Fibroblast of lung (primary cell): ENCODE measurements around the gene GNAL. TPM values are rescaled to one million over a fixed set of nuclear protein-coding genes. Genes with fewer than 3 reads are reported as not detected.

Experiments
- DNase-seq, 2 donors: peaks; one replicate each; pipeline versions ENCODE4 v3.0.0 to v3.0.0-alpha.2; 2010; ENCODE audit warnings: low read depth in 2 of 2
- H2AFZ ChIP-seq: 2 replicates; pipeline ENCODE4 v1.5.1; 2012; ENCODE audit warnings: low read length, control low read depth, inconsistent platforms
- H3K27ac ChIP-seq: 2 replicates; pipeline ENCODE4 v1.5.1; 2011; ENCODE audit warnings: low read length, control low read depth; ENCODE audit not compliant: insufficient read depth
- H3K27me3 ChIP-seq: 2 replicates; pipeline ENCODE4 v1.5.1; 2011; ENCODE audit warnings: mild to moderate bottlenecking, low read length; ENCODE audit not compliant: control insufficient read depth, insufficient read depth
- H3K36me3 ChIP-seq: 2 replicates; pipeline ENCODE4 v1.5.1; 2011; ENCODE audit warnings: low read length; ENCODE audit not compliant: control insufficient read depth, insufficient read depth
- H3K4me1 ChIP-seq: 2 replicates; pipeline ENCODE4 v1.5.1; 2011; ENCODE audit warnings: low read length; ENCODE audit not compliant: control insufficient read depth, insufficient read depth; ENCODE audit errors: extremely low read depth
- H3K4me2 ChIP-seq: 2 replicates; pipeline ENCODE4 v1.5.1; 2011; ENCODE audit warnings: low read length, control low read depth; ENCODE audit not compliant: insufficient read depth; ENCODE audit errors: extremely low read depth
- H3K4me3 ChIP-seq, 4 experiments: fragments of 200-600 bp in 1 of 4; sonication (generic) in 1 of 4; replicated peaks in 1 of 4; 2 replicates each; pipeline ENCODE4 v1.5.1; 2011 to 2016; ENCODE audit warnings: low read length in 4 of 4, low read depth in 3 of 4, mild to moderate bottlenecking in 3 of 4, control low read depth in 2 of 4, inconsistent platforms in 1 of 4, mixed read lengths in 1 of 4; ENCODE audit not compliant: insufficient read depth in 1 of 4; ENCODE audit errors: control extremely low read depth in 1 of 4
- H3K79me2 ChIP-seq: 2 replicates; pipeline ENCODE4 v1.5.1; 2012; ENCODE audit warnings: mild to moderate bottlenecking, low read length, inconsistent platforms; ENCODE audit not compliant: control insufficient read depth, insufficient read depth
- H3K9ac ChIP-seq: 2 replicates; pipeline ENCODE4 v1.5.1; 2011; ENCODE audit warnings: mild to moderate bottlenecking, low read length, control low read depth; ENCODE audit not compliant: insufficient read depth
- H3K9me3 ChIP-seq: 2 replicates; pipeline ENCODE4 v1.5.1; 2012; ENCODE audit warnings: low read depth, low read length; ENCODE audit not compliant: control insufficient read depth, insufficient read depth
- H4K20me1 ChIP-seq: 2 replicates; pipeline ENCODE4 v1.5.1; 2011; ENCODE audit warnings: low read length; ENCODE audit not compliant: control insufficient read depth, insufficient read depth; ENCODE audit errors: extremely low read depth
- EZH2 ChIP-seq: IDR thresholded peaks from 2 replicates; pipeline ENCODE4 v1.5.1; 2012; ENCODE audit warnings: low read length, control low read depth, mild to moderate bottlenecking; ENCODE audit errors: missing control alignments
- polyA plus RNA-seq, 2 donors: library from polyadenylated mRNA; depleted of rRNA in 1 of 2; stranded (reverse) in 1 of 2; unstranded in 1 of 2; fragments of >200 nt; gene quantifications; 2 replicates each; pipeline ENCODE4 v1.2.1, GENCODE V29; 2011 to 2012; ENCODE audit warnings: missing spikeins in 1 of 2
- total RNA-seq: library from RNA; depleted of rRNA; stranded (reverse); fragments of >200 nt; gene quantifications from 2 replicates; pipeline ENCODE4 v1.2.1, GENCODE V29; 2014
- TF ChIP-seq, protein P1 (sequence below), 2 donors: IDR thresholded peaks in 1 of 2; conservative IDR thresholded peaks in 1 of 2; 1 replicate in 1 of 2; 2 replicates in 1 of 2; pipeline ENCODE4 v1.5.1; 2011 to 2012; ENCODE audit warnings: low read length in 2 of 2, control low read depth in 1 of 2, inconsistent platforms in 1 of 2, low read depth in 1 of 2, mild to moderate bottlenecking in 1 of 2

GNAL gene
- total and polyA plus RNA-seq, 2 donors (not counting 1 experiment from before 2014, with no cell fraction given): 0.05 to 0.50 TPM

GRCh38 chr18:11906926-11907874 lies 218.1 kb downstream of the GNAL start:
- no peaks in the 10 kb centered on the region for H3K27me3 ChIP-seq
- TF ChIP-seq, protein P1, sequence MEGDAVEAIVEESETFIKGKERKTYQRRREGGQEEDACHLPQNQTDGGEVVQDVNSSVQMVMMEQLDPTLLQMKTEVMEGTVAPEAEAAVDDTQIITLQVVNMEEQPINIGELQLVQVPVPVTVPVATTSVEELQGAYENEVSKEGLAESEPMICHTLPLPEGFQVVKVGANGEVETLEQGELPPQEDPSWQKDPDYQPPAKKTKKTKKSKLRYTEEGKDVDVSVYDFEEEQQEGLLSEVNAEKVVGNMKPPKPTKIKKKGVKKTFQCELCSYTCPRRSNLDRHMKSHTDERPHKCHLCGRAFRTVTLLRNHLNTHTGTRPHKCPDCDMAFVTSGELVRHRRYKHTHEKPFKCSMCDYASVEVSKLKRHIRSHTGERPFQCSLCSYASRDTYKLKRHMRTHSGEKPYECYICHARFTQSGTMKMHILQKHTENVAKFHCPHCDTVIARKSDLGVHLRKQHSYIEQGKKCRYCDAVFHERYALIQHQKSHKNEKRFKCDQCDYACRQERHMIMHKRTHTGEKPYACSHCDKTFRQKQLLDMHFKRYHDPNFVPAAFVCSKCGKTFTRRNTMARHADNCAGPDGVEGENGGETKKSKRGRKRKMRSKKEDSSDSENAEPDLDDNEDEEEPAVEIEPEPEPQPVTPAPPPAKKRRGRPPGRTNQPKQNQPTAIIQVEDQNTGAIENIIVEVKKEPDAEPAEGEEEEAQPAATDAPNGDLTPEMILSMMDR (conservative IDR thresholded peaks at IDR 0.05 in 1 of 2, IDR thresholded peaks at IDR 0.05 in 1 of 2; ENCODE audit: low read depth in 1 of 2, low read length in 2 of 2): no peak
- no peak for TF ChIP-seq EZH2
- no peak overlapping the region for H2AFZ ChIP-seq
- H3K4me3 ChIP-seq: peak overlapping the region; percentile 66 to 98 (median 83)
- peak overlapping the region; percentile 98 for H3K9ac ChIP-seq
- H3K4me1 ChIP-seq: peaks cover 5% of the 10 kb centered on the region
- H3K36me3 ChIP-seq: no peaks in the 10 kb centered on the region
- no peaks in the 10 kb centered on the region for H4K20me1 ChIP-seq
- peak overlapping the region; percentile 84 for H3K4me2 ChIP-seq
- no peak for DNase-seq
- H3K9me3 ChIP-seq: no peaks in the 10 kb centered on the region
- H3K27ac ChIP-seq: peak overlapping the region; percentile 96
- peaks cover 4% of the 10 kb centered on the region for H3K79me2 ChIP-seq

GRCh38 chr18:11908182-11909060 lies 219.4 kb downstream of the GNAL start, which contains the start of gene MPPE1:
MPPE1 (minus strand) TSS chr18:11908317; CDS start chr18:11897264, 11,053 bp downstream.
- H3K27me3 ChIP-seq: no peaks in the 10 kb centered on the region
- peak within 1 kb of the TSS; percentile 90 for H2AFZ ChIP-seq
- peak; percentile 85 to 88 for DNase-seq
- no peaks in the 10 kb centered on the region for H4K20me1 ChIP-seq
- peak within 1 kb of the TSS; percentile 98 for H3K9ac ChIP-seq
- peak within 1 kb of the TSS; percentile 96 for H3K27ac ChIP-seq
- H3K4me2 ChIP-seq: peak within 1 kb of the TSS; percentile 84
- peaks cover 5% of the 10 kb centered on the region for H3K4me1 ChIP-seq
- H3K4me3 ChIP-seq: peak within 1 kb of the TSS; percentile 66 to 98 (median 83)
- TF ChIP-seq, protein P1 (conservative IDR thresholded peaks at IDR 0.05 in 1 of 2, IDR thresholded peaks at IDR 0.05 in 1 of 2; ENCODE audit: low read depth in 1 of 2, low read length in 2 of 2): no peak
- TF ChIP-seq EZH2: no peak
- no peaks in the 10 kb centered on the region for H3K9me3 ChIP-seq
- H3K79me2 ChIP-seq: peaks cover 4% of the 10 kb centered on the region
- H3K36me3 ChIP-seq: no peaks in the 10 kb centered on the region
